Smooth muscle cell (in vitro differentiated cells): ENCODE data around the gene USP16. TPM values are rescaled to one million over a fixed set of nuclear protein-coding genes. Genes with fewer than 3 reads are reported as not detected.

ENCODE experiments used
- DNase-seq: peaks from one replicate; lab custom pipeline; 2025; ENCODE audit not compliant: unreplicated experiment; lab: John Stamatoyannopoulos, UW
- H2AFZ ChIP-seq: fragments of 200-600 bp; sonication (generic); 2 replicates; pipeline ENCODE4 v1.6.0; 2016; ENCODE audit warnings: antibody characterized with exemption, low read depth, mild to moderate bottlenecking
- H3F3A ChIP-seq: fragments of 200-600 bp; sonication (generic); 2 replicates; pipeline ENCODE4 v1.6.0; 2017; ENCODE audit warnings: antibody characterized with exemption, low read depth
- H3K27ac ChIP-seq: fragments of 200-600 bp; sonication (generic); 2 replicates; pipeline ENCODE4 v1.5.1; 2016; ENCODE audit warnings: low read depth, mild to moderate bottlenecking
- H3K27me3 ChIP-seq: fragments of 200-600 bp; sonication (generic); 2 replicates; pipeline ENCODE4 v1.6.1; 2016; ENCODE audit warnings: low read depth, mild to moderate bottlenecking
- H3K36me3 ChIP-seq: fragments of 200-600 bp; sonication (generic); 2 replicates; pipeline ENCODE4 v1.5.1; 2016; ENCODE audit warnings: low read depth
- H3K4me1 ChIP-seq: fragments of 200-600 bp; sonication (generic); 2 replicates; pipeline ENCODE4 v1.5.1; 2016; ENCODE audit warnings: low read depth
- H3K4me2 ChIP-seq: fragments of 200-600 bp; sonication (generic); 2 replicates; pipeline ENCODE4 v1.6.0; 2016; ENCODE audit warnings: mild to moderate bottlenecking
- H3K4me3 ChIP-seq: fragments of 200-600 bp; sonication (generic); 2 replicates; pipeline ENCODE4 v1.5.1; 2016; ENCODE audit warnings: mild to moderate bottlenecking
- H3K79me2 ChIP-seq: fragments of 200-600 bp; sonication (generic); 2 replicates; pipeline ENCODE4 v1.6.0; 2016; ENCODE audit warnings: low read depth, mild to moderate bottlenecking
- H3K9ac ChIP-seq: fragments of 200-600 bp; sonication (generic); 2 replicates; pipeline ENCODE4 v1.6.0; 2016; ENCODE audit warnings: low read depth
- H3K9me3 ChIP-seq: fragments of 200-600 bp; sonication (generic); replicated peaks from 2 replicates; pipeline ENCODE4 v1.5.1; 2016; ENCODE audit warnings: low read depth
- H4K20me1 ChIP-seq: fragments of 200-600 bp; sonication (generic); 2 replicates; pipeline ENCODE4 v1.6.0; 2016; ENCODE audit warnings: low read depth
- CTCF ChIP-seq: fragments of 200-600 bp; sonication (generic); IDR thresholded peaks from 2 replicates; pipeline ENCODE4 v1.5.1; 2017; ENCODE audit warnings: borderline replicate concordance, mild to moderate bottlenecking, antibody characterized with exemption; ENCODE audit not compliant: insufficient read depth, poor library complexity, severe bottlenecking
- WGBS: methylation state at CpG from one replicate; pipeline ENCODE4 v1.1.7; 2016; ENCODE audit warnings: low lambda C conversion rate; 5-methylcytosine and 5-hydroxymethylcytosine counted together
- polyA plus RNA-seq: library from polyadenylated mRNA; unstranded; fragments of >200 nt; fragmentation: Nextera tagmentation; extraction: Ambion mirVana; gene quantifications from 2 replicates; pipeline ENCODE4 v1.2.1, GENCODE V29; 2016
- total RNA-seq: library from RNA; depleted of rRNA; stranded (reverse); fragments of >200 nt; gene quantifications from 2 replicates; pipeline ENCODE4 v1.2.3, GENCODE V29; 2014

The USP16 gene
- total and polyA plus RNA-seq, 2 experiments from 2014 or later: 25.9 to 37.0 TPM

GRCh38 chr21:29055080-29055479, 30.6 kb downstream of the USP16 start:
- H3K4me2 ChIP-seq: no peak overlapping the region
- no peaks in the 10 kb centered on the region for H3K9me3 ChIP-seq
- WGBS: 94% methylated on average over 5 of the region's 5 CpGs
- H3K4me3 ChIP-seq: no peak overlapping the region
- no peak for DNase-seq
- peaks cover 7% of the 10 kb centered on the region for H3K79me2 ChIP-seq
- peaks cover 18% of the 10 kb centered on the region for H3F3A ChIP-seq
- peaks cover 11% of the 10 kb centered on the region for H4K20me1 ChIP-seq
- no peaks in the 10 kb centered on the region for H3K27me3 ChIP-seq
- peaks cover 11% of the 10 kb centered on the region for H3K36me3 ChIP-seq
- H2AFZ ChIP-seq: no peak overlapping the region
- H3K9ac ChIP-seq: no peak overlapping the region
- no peak overlapping the region for H3K27ac ChIP-seq
- TF ChIP-seq CTCF: no peak
- H3K4me1 ChIP-seq: no peaks in the 10 kb centered on the region

DNA sequence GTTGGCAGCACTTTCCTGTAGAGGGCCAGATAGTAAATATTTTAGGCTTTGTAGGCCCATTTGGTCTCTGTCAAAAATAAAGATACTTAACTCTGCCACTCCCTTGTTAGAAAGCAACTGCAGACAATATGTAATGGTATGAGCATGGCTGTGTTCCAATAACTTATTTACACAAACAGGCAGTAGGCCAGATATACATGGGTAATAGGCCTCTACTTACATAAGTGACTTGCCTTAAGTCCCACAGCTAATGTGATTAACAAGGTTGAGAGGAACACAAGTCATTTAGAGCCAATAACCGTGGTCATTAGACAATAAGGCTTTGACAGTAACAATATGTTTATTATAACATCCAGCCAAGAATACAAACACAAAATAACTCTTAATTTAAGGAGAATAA, 31.5 kb downstream of the USP16 start:
- Histone ChIP-seq H3K36me3 (peaks cover 14% of the 10 kb centered on the region), H2AFZ (no peak overlapping the region), H3K4me1 (no peaks in the 10 kb centered on the region), H3K4me2 (no peak overlapping the region), H3K9ac (no peak overlapping the region), H3K27ac (no peak overlapping the region), H3K27me3 (no peaks in the 10 kb centered on the region), H3K4me3 (no peak overlapping the region), H3K9me3 (no peaks in the 10 kb centered on the region), H3F3A (peaks cover 18% of the 10 kb centered on the region), H3K79me2 (peaks cover 7% of the 10 kb centered on the region), H4K20me1 (peaks cover 11% of the 10 kb centered on the region)
- no peak for TF ChIP-seq CTCF
- WGBS: 96% methylated on average over 1 of the region's 1 CpG
- no peak for DNase-seq

DNA sequence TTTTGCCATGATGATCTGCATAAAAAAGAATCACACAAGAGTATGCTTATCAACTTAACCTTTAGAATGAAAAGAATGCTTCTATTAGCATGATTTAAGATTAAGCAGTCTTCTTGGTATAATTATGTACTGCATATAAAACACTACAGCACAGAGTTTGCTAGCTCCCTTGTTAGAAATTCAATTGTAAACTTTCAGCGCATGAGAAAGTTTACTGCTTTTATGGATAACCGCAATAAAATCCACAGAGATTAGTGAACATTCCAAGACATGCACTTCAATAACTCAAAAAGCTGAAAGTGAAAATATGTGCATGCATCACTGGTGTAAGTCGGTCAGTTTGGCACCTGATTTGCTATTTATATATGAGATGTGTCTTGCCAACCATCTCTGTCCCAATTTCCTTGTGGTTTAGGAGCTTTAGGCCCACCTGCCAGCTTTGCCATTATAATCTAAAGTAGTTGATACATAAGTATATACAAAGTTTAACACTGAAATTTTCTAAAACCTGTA, 32.1 kb downstream of the USP16 start:
- WGBS: 88% methylated on average over 3 of the region's 3 CpGs
- peaks cover 11% of the 10 kb centered on the region for H4K20me1 ChIP-seq
- peaks cover 19% of the 10 kb centered on the region for H3K36me3 ChIP-seq
- H3K4me1 ChIP-seq: no peaks in the 10 kb centered on the region
- H3K27me3 ChIP-seq: no peaks in the 10 kb centered on the region
- H3K4me3 ChIP-seq: no peak overlapping the region
- no peaks in the 10 kb centered on the region for H3K9me3 ChIP-seq
- H3F3A ChIP-seq: peaks cover 18% of the 10 kb centered on the region
- H3K27ac ChIP-seq: no peak overlapping the region
- no peak for TF ChIP-seq CTCF
- H3K79me2 ChIP-seq: peaks cover 7% of the 10 kb centered on the region
- no peak for DNase-seq
- no peak overlapping the region for H2AFZ ChIP-seq
- no peak overlapping the region for H3K9ac ChIP-seq
- H3K4me2 ChIP-seq: no peak overlapping the region

DNA sequence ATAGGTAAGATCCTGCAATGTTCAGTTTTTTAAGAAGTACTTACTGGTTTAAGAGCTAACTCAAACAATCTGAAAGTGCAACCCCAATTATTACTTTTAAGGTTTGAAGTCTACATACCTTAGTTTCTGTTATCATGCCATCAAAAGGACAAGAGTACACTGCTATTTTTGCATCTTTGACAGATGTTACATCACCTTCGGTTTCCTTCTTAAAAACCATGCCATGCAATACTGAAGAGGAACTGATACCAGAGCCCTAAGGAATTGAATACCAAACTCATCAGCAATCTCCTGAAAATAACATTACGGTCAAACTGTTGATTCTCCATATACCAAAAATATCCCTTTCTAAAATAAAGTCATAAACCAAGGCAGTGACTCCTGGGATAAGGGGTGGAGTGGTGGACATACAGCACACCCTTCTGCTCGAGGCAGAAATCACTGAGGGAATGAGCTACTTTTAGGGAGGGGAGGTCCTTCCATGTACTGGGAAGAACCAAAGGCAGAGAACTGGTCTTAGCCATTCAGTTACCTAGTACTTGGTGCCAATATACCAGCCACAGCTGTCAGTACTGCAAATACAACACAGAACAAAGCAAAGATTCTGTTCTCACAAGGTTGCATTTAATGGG, 40.5 kb downstream of the USP16 start:
- Histone ChIP-seq H3F3A (peaks cover 3% of the 10 kb centered on the region), H3K36me3 (peaks cover 65% of the 10 kb centered on the region), H3K9ac (no peak overlapping the region), H3K79me2 (peaks cover 19% of the 10 kb centered on the region), H2AFZ (no peak overlapping the region), H3K27me3 (no peaks in the 10 kb centered on the region), H3K4me1 (no peaks in the 10 kb centered on the region), H3K4me3 (no peak overlapping the region), H3K4me2 (no peak overlapping the region), H4K20me1 (peaks cover 30% of the 10 kb centered on the region), H3K9me3 (no peaks in the 10 kb centered on the region), H3K27ac (no peak overlapping the region)
- 96% methylated on average over 3 of the region's 3 CpGs for whole genome bisulfite sequencing
- no peak for DNase-seq
- TF ChIP-seq CTCF: no peak
